RWPE1 (cell line): Measurements from ENCODE around the gene UBQLN4.
A peak's percentile ranks its signal among the peaks of the same experiment; 100 is the strongest.

Source experiments
- CTCF ChIA-PET: fragments of 350-600 bp; sonication (Branson Sonifier 250); formaldehyde crosslinking; extraction: SDS; loops from one replicate; lab custom pipeline; 2021; lab: Yijun Ruan, JAX
- POLR2A ChIA-PET: fragments of 400-600 bp; formaldehyde crosslinking; extraction: SDS; loops from one replicate; lab custom pipeline; 2020; ENCODE audit warnings: antibody characterized with exemption; ENCODE audit not compliant: low non-redundant PET; lab: Yijun Ruan, JAX
- DNase-seq: peaks from one replicate; pipeline ENCODE4 v3.0.0; 2012; ENCODE audit warnings: low spot score
- H3K27ac ChIP-seq: fragments of 450-650 bp; 2 replicates; pipeline ENCODE4 v1.5.1; 2017
- CTCF ChIP-seq: fragments of 450-650 bp; conservative IDR thresholded peaks from 2 replicates; pipeline ENCODE4 v1.5.1; 2017; ENCODE audit warnings: low read depth, mild to moderate bottlenecking

UBQLN4 gene

DNA sequence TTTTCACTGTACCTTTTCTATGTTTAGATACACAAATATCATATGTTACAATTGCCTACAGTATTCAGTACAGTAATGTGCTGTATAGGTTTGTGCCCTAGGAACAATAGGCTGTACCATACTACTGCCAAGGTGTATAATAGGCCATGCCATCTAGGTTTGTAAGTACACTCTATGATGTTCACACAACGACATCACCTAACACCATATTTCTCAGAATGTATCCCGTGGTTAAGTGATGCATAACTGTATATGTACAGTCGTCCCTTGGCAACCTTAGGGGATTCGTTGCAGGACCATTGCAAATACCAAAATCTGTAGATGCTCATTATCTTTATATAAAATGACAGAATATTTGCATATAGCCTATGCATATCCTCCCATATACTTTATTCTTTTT lies 27.0 kb downstream of the UBQLN4 start:
- ChIA-PET CTCF (no interaction called here), POLR2A (no interaction called here)
- DNase-seq, result no peak
- H3K27ac ChIP-seq, result no peak overlapping the region
- no peak for TF ChIP-seq CTCF

DNA sequence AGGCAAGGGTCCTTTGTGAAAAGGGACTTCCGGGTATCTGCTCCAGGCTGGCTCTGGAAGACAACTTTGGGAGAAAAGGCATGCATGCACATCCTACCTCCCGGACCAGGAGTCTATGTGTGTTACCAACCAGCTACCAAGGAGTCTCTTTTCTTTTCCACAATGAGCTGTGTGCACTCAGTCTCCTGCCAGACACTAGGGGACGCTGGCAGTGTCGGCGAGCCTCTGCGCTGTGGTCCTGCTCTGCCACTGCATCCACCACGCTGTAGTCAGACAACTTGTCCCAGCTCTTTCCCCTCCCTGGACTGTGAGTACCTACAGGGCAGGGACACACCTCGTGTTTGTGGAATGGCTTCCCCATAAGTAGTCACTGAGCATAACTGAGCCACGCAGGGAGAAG lies 27.7 kb downstream of the UBQLN4 start:
- ChIA-PET POLR2A (interaction anchor here (0.5 kb wide), 1 partner anchor 148 kb away, joined by 3 read pairs; no protein-coding TSS in a partner anchor), CTCF (interaction anchor here (0.6 kb wide), 1 partner anchor 26 kb away, joined by 3 read pairs; no protein-coding TSS in a partner anchor)
- no peak overlapping the region for H3K27ac ChIP-seq
- TF ChIP-seq CTCF, result peak; percentile 24
- no peak for DNase-seq

GRCh38 chr1:156024801-156025200 lies 28.8 kb downstream of the UBQLN4 start:
- DNase-seq, result no peak
- ChIA-PET POLR2A (no interaction called here), CTCF (interaction anchor here (0.5 to 0.6 kb wide), 2 partner anchors 33 to 1650 kb away, joined by 3 read pairs; no protein-coding TSS in a partner anchor)
- no peak for TF ChIP-seq CTCF
- no peak overlapping the region for H3K27ac ChIP-seq

DNA sequence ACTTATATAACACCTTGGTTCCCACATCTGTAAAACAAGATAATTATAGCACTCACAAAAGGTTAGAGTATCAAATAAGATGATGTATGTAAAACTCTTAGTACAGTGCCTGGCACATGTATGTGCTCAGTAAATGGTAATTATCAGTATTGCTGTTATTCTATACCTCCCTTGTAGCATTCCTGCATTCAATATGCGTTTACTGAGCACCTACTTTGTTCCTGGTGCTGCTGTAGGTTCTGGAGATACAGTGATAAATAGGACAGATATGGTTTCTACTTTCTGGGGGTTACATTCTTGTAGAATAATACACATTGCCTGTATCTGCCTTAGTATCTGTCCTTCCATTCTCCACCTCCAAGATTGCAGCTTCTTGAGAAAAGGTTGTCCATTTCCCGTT lies 31.6 kb downstream of the UBQLN4 start:
- POLR2A ChIA-PET, result no interaction called here
- CTCF ChIA-PET, result interaction anchor here (0.7 kb wide), 1 partner anchor 14 kb away, joined by 3 read pairs; no protein-coding TSS in a partner anchor
- no peak overlapping the region for H3K27ac ChIP-seq
- DNase-seq, result no peak
- no peak for TF ChIP-seq CTCF

DNA sequence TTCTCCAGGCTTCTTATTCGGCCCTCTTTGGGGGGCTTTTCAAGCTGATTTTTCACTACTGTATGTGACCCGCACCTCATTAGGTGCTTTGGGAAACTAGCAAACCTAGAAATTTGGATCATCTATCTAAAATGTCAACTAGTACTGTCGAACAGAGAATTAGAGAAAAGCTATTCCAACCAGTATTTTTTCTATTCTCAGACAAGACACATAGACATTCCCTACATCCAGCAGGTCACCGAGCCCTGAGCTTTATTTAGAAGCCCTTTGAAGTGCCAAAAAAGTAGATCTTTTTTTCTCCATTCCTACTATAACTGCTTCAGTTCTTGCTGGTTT lies 32.5 kb downstream of the UBQLN4 start:
- H3K27ac ChIP-seq, result peak overlapping the region; percentile 80
- DNase-seq, result no peak
- CTCF ChIA-PET, result interaction anchor here (1.1 kb wide), 1 partner anchor 45 kb away, joined by 3 read pairs; no protein-coding TSS in a partner anchor
- POLR2A ChIA-PET, result no interaction called here
- no peak for TF ChIP-seq CTCF

- ChIA-PET POLR2A (no interaction called here), CTCF (interaction anchor here (0.7 to 1.1 kb wide), 2 partner anchors 46 to 77 kb away, joined by 3 to 4 read pairs; no protein-coding TSS in a partner anchor)
- H3K27ac ChIP-seq, result peak within 1 kb of the TSS; percentile 80
- no peak for TF ChIP-seq CTCF
- DNase-seq, result peak; percentile 96
Measured at GRCh38 chr1:156020293-156021092, 33.1 kb downstream of the UBQLN4 start, which contains the start of gene SSR2. TSS of gene SSR2 (minus strand) at chr1:156020951. CDS start at chr1:156020167, 784 bp downstream.
